Erythroblast (primary cell): ENCODE measurements around the gene WNT3A.

Source experiments
- GATA1 ChIP-seq: IDR thresholded peaks from 2 replicates; pipeline ENCODE4 v1.6.1; 2011; ENCODE audit warnings: low read depth, mild to moderate bottlenecking, control low read depth, low read length, moderate library complexity
- POLR2A ChIP-seq: IDR thresholded peaks from 2 replicates; pipeline ENCODE4 v1.6.1; 2011; ENCODE audit warnings: mild to moderate bottlenecking, low read length

DNA sequence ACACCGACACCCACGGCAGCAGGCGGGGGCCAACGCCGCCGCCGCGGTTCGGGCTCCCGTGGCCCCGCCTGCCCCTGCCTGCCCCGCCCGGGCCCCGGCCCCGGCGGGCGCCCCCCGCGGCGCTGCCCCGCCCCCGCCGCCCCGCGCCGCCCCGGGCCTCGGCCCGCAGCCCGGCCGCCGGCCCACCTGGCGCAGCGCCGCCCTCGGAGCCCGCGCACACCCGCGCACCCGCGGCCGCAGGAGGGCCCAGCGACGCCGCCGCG lies at the start of gene WNT3A:
- no peak for TF ChIP-seq POLR2A
- no peak for TF ChIP-seq GATA1
